NCI-H146 treated with DMSO at 0.1 percent for 48 hours (cell line): Measurements from ENCODE around the gene LRRC36.
A peak's percentile ranks its signal among the peaks of the same experiment; 100 is the strongest.

ENCODE experiments used
- DNase-seq: peaks from one replicate; lab custom pipeline; 2025; ENCODE audit not compliant: unreplicated experiment; lab: John Stamatoyannopoulos, UW

LRRC36 gene

GRCh38 chr16:67326472-67327309 is at the start of gene LRRC36, which contains the start of gene KCTD19:
LRRC36 (plus strand) TSS chr16:67326815; CDS start chr16:67326863, 48 bp downstream.
KCTD19 (minus strand) TSS chr16:67326741; CDS start chr16:67326707, 34 bp downstream.
- peak; percentile 67 for DNase-seq

GRCh38 chr16:67277294-67277998 is 49.2 kb upstream of the LRRC36 start:
- no peak for DNase-seq

- no peak for DNase-seq
Measured at GRCh38 chr16:67277999-67278772, 48.4 kb upstream of the LRRC36 start.

GRCh38 chr16:67278773-67279295 is 47.8 kb upstream of the LRRC36 start:
- no peak for DNase-seq

- peak; percentile 33 for DNase-seq
Measured at GRCh38 chr16:67279296-67280089, 47.1 kb upstream of the LRRC36 start, which contains the start of gene PLEKHG4. PLEKHG4 (plus strand) TSS chr16:67279532; CDS start chr16:67280045, 513 bp downstream.

GRCh38 chr16:67280090-67281015 is 46.3 kb upstream of the LRRC36 start:
- no peak for DNase-seq

- no peak for DNase-seq
Measured at GRCh38 chr16:67281536-67282446, 44.8 kb upstream of the LRRC36 start.

- no peak for DNase-seq
Measured at GRCh38 chr16:67282447-67282805, 44.2 kb upstream of the LRRC36 start.

- DNase-seq: no peak
Measured at GRCh38 chr16:67283039-67283825, 43.4 kb upstream of the LRRC36 start.

GRCh38 chr16:67283826-67284555 is 42.6 kb upstream of the LRRC36 start:
- no peak for DNase-seq

GRCh38 chr16:67284699-67285646 is 41.6 kb upstream of the LRRC36 start:
- peak; percentile 59 for DNase-seq

- no peak for DNase-seq
Measured at GRCh38 chr16:67286441-67287235, 40.0 kb upstream of the LRRC36 start.

- no peak for DNase-seq
Measured at GRCh38 chr16:67287960-67288359, 38.7 kb upstream of the LRRC36 start.

GRCh38 chr16:67291461-67291860 is 35.2 kb upstream of the LRRC36 start:
- DNase-seq: no peak
